Omental fat pad (tissue), 4 donors: ENCODE results near the gene TBC1D3B. TPM values are rescaled to one million over a fixed set of nuclear protein-coding genes. Genes with fewer than 3 reads are reported as not detected.

Experiments used
- ATAC-seq: fragments of 150-250 bp; one replicate; pipeline ENCODE4 v1.9.1; 2016; ENCODE audit warnings: mild to moderate bottlenecking, moderate library complexity; ENCODE audit not compliant: low FRiP score
- DNase-seq: peaks from one replicate; pipeline ENCODE4 v3.0.0-alpha.2; 2019; ENCODE audit warnings: low spot score
- total RNA-seq, 4 donors: library from RNA; depleted of rRNA; stranded (reverse); fragments of >200 nt; gene quantifications; one replicate each; pipeline ENCODE4 v1.1.0, GENCODE V29; 2016
- TF ChIP-seq, protein P1 (sequence below), 3 donors: fragments of 450-650 bp; IDR thresholded peaks; one replicate each; pipeline ENCODE4 v1.5.1; 2016 to 2017; ENCODE audit warnings: antibody characterized with exemption in 3 of 3, mild to moderate bottlenecking in 3 of 3, moderate library complexity in 2 of 3

The TBC1D3B gene
- total RNA-seq, 4 donors from 2014 or later = 1.5 to 6.9 (median 2.4) TPM

DNA sequence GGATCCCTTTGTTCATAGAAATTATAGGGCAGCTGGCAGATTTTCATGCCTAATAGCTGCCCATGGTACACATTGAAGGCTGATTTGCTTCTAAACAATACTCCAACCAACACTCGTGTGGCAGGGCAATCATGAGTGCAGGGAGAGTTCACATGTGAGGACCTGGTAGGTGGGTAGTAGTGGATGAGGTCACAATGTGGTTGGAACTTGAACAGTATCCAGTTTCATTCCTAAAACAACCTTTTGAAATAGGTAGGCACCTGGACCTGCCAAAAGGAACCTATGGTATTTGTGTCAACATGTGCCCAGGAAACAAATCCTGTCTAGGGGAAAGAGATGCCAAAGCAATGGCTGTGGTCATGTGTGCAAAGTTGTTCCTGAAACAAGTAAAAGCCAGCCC is 40.0 kb downstream of the TBC1D3B start:
- TF ChIP-seq, protein P1, sequence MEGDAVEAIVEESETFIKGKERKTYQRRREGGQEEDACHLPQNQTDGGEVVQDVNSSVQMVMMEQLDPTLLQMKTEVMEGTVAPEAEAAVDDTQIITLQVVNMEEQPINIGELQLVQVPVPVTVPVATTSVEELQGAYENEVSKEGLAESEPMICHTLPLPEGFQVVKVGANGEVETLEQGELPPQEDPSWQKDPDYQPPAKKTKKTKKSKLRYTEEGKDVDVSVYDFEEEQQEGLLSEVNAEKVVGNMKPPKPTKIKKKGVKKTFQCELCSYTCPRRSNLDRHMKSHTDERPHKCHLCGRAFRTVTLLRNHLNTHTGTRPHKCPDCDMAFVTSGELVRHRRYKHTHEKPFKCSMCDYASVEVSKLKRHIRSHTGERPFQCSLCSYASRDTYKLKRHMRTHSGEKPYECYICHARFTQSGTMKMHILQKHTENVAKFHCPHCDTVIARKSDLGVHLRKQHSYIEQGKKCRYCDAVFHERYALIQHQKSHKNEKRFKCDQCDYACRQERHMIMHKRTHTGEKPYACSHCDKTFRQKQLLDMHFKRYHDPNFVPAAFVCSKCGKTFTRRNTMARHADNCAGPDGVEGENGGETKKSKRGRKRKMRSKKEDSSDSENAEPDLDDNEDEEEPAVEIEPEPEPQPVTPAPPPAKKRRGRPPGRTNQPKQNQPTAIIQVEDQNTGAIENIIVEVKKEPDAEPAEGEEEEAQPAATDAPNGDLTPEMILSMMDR (IDR thresholded peaks at IDR 0.05) = no peak
- ATAC-seq (no peak), DNase-seq (no peak)

- TF ChIP-seq, protein P1 (IDR thresholded peaks at IDR 0.05) = no peak
Measured at GRCh38 chr17:36136036-36136435, 40.4 kb downstream of the TBC1D3B start.

DNA sequence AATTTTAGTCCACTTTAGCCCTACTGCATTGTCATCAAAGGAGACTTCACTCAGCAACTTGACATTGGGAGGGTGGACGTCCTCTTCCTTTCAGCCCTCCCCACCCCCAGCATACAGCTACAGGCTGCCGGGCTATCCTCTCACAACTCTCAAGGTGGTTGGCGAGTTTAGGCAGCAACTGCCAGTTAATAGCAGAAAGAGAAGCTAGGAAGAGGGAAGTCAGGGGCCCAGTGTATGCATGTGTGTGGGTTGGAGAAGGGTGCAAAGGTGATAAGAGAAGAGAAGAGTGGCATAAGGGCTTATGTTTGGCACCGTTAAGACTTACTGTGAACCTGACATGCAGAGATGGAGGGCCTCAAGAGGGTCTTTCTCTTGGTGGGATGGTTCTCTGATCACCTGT is 41.0 kb downstream of the TBC1D3B start:
- no peak for DNase-seq
- TF ChIP-seq, protein P1 (IDR thresholded peaks at IDR 0.05) = no peak
- ATAC-seq = no peak

More at GRCh38 chr17:36136036-36136435, 40.4 kb downstream of the TBC1D3B start:
- ATAC-seq = no peak
- DNase-seq = no peak

DNA sequence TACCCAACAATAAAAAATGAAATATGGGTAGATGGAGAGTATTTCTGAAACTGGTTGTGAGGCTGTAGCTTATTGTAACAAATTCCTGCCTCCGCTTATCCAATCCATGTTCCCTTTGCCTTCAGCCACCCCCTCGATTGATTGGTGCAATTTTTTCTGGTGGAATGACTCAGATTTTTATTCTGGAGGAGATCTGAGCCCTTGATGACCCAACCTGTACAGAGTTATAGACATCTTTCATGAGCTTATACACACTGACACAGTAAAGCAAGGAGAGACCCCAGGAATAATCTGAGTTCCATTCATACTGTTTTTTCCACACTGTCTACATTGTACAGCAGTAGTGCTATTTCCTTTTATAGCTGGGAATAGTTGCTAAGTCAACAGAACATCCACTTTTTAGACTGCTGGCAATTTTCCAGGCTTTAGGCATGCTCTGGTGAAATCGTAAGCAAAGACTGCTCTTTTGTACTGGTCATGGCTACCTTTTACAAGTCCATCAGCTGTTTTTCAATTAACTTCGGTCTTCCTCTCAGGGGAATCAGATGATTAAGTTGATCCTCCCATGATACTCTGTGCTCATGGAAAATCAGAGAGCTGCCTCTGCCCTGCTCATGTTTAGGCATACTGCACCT is 42.7 kb downstream of the TBC1D3B start:
- DNase-seq (no peak), ATAC-seq (no peak)
- TF ChIP-seq, protein P1 (IDR thresholded peaks at IDR 0.05) = no peak

GRCh38 chr17:36132421-36132831 is 44.0 kb downstream of the TBC1D3B start:
- ATAC-seq (no peak), DNase-seq (no peak)
- TF ChIP-seq, protein P1 (IDR thresholded peaks at IDR 0.05) = no peak

DNA sequence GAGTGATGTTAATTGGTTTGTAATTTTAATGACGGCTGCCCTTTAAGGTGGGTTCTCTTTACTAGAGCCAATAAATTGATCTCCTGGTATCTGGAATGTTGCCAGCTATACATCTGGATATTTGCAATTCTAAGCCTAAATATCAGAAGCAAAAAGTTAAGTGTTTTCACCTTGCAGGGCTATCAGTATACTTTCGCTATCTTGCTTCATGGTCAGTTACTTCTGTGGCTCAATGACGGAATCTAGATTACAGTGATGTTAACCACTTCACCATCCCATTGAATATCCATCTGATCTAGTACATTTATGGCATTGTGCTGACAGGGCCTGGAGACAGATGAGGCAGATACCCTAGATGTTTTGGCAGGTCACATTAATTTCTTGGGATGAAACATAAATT is 44.5 kb downstream of the TBC1D3B start:
- ATAC-seq = no peak
- no peak for DNase-seq
- TF ChIP-seq, protein P1 (IDR thresholded peaks at IDR 0.05) = no peak

DNA sequence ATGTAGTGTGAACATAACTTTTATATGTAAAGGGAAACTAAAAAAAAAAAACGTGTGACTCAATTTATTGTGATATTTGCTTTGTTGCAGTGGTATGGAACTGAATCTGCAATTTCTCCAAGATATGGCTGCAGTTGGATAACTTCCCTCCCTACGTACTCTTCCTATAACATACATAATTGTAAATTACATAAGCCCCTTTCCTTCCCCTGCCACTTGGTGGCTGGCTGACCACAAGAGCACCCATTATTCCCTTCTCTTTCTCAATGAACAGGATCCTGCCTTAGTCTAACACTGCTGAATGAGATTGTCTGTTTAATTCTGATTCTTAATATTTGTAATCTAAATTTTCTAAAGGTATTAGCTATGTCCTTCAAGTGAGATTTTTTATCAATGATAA is 45.0 kb downstream of the TBC1D3B start:
- DNase-seq (no peak), ATAC-seq (no peak)
- TF ChIP-seq, protein P1 (IDR thresholded peaks at IDR 0.05) = no peak
